ENCODE results near the gene ZNF738.
A peak's percentile ranks its signal among the peaks of the same experiment; 100 is the strongest.
"Not testable (repeated sequence)": the region's sequence is repeated elsewhere in the genome, so short reads cannot be mapped to it uniquely, and the experiment has no call there.

ZNF738 gene

DNA sequence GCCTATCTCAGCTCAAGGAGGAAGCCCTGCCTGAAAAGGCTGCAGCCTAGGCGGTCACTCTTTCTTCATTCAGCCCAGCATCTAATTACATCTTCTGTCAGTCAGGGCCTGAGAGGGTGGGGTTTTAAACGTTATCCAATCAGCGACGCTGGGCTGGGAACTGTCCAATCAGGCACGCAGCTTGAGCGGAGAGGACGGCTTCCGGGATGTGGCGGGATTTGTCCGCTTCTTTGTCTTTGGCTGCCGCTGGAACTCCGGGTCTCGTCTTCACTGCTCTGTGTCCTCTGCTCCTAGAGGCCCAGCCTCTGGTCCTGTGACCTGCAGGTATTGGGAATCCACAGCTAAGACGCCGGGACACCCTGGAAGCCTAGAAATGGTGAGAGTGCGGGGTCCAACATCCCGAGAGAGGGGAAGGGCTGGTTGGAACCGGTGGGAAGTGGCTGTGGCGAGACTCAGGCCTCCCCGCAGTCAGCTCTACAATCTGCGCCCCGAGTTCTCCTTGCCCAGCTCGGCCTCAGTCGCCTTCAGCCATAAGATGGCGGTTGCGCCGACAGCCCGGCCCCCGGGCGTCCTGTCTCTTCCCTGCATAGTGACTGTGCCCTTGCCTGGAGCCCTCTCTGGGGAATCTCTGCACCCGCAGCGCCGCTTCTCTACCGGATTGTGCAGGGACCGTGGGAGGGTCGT is at the start of gene ZNF738:
TSS of gene ZNF738 (plus strand) at position 233 of the 684 bp plus-strand sequence. CDS start at position 374, 141 bp downstream.
- peak; percentile 87 for DNase-seq

GRCh38 chr19:21312807-21313206 is 46.0 kb upstream of the ZNF738 start:
- DNase-seq = not testable (repeated sequence)

DNA sequence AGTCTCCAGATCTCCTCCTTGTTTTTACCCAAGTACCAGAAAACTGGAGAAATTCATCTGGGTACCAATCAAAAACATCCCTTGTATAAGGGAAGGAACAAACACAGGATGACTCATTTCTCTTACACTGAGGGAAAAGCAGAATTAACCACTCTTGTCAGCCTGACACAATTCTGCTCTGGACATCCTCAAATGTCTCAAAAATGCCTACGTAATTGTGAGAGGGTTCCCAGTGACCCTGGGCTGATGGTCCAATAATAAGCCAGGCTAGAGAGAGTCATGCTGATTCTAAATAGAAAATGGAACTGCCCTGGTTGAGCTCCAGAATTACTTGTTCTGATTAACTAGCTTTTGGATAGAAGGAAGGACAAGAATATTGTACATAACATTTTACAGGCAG is 44.1 kb upstream of the ZNF738 start:
- no peak for DNase-seq

- DNase-seq = no peak
Measured at GRCh38 chr19:21317821-21318220, 41.0 kb upstream of the ZNF738 start.

GRCh38 chr19:21321134-21321533 is 37.7 kb upstream of the ZNF738 start:
- no peak for DNase-seq

- DNase-seq = no peak
Measured at GRCh38 chr19:21321996-21322395, 36.8 kb upstream of the ZNF738 start.

DNA sequence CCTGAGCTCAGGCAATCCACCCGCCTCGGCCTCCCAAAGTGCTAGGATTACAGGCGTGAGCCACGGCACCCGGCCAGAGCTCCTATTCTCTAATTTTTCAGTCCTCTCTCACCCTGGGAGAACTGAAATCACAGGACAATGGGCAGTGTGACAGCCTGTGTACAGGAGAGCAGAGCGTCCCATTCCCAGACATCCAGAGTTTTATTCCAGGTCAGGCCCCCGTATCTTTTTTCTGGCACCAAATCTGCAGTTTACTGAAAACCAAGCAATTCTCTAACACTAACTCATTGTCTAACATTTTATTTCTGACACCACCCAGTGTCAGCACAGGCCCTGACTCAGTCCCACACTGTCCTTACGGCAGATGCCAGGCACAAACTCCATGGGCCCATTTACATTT is 36.3 kb upstream of the ZNF738 start:
- DNase-seq = no peak

GRCh38 chr19:21323000-21323399 is 35.8 kb upstream of the ZNF738 start:
- no peak for DNase-seq

DNA sequence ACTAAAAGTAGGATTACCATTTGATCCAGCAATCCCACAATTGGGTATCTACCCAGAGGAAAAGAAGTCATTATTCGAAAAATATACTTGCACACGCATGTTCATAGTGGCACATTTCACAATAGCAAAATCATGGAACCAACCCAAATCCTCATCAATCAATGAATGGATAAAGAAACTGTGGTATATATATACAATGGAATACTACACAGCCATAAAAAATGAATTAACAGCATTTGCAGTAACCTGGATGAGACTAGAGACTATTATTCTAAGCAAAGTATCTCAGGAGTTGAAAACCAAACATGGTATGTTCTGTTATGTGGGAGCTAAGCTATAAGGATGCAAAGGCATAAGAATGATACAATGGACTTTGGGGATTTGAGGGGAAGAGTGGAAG is 32.6 kb upstream of the ZNF738 start:
- DNase-seq = no peak

DNA sequence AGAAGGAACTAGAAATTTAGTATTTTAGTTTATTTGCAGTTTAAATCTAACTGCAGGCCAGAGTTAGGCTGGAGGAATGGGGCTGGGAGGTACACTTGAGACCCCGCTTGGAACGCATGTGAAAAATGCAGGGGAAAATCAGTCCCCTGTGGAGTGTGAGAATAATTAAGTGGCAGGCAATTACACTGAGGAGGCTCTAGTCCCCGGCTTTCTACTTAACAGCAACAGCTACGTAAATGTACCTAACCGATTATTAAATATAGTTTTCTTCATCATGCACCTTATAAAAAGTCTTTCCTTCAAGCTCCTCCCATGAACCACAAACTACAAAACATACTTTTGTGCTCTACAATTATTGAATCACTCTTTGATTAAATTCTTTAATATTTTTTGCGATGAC is 30.4 kb upstream of the ZNF738 start:
- peak; percentile 27 for DNase-seq

GRCh38 chr19:21328885-21329605 is 29.8 kb upstream of the ZNF738 start, which contains the start of gene ZNF708:
Gene ZNF708, minus strand, starts transcription at chr19:21329410. Its CDS starts 198 bp downstream, at chr19:21329212.
- DNase-seq = peak; percentile 94

GRCh38 chr19:21335721-21336120 is 23.1 kb upstream of the ZNF738 start:
- no peak for DNase-seq

DNA sequence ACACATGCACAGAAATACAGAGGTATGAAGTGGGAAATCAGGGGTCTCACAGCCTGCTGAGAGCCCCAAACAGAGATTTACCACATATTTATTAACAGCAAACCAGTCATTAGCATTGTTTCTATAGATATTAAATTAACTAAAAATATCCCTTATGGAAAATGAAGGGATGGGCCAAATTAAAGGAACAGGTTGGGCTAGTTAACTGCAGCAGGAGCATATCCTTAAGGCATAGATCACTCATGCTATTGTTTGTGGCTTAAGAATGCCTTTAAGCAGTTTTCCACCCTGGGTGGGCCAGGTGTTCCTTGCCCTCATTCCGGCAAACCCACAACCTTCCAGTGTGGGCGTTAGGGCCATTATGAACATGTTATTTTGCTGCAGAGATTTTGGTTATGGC is 14.0 kb upstream of the ZNF738 start:
- not testable (repeated sequence) for DNase-seq

DNA sequence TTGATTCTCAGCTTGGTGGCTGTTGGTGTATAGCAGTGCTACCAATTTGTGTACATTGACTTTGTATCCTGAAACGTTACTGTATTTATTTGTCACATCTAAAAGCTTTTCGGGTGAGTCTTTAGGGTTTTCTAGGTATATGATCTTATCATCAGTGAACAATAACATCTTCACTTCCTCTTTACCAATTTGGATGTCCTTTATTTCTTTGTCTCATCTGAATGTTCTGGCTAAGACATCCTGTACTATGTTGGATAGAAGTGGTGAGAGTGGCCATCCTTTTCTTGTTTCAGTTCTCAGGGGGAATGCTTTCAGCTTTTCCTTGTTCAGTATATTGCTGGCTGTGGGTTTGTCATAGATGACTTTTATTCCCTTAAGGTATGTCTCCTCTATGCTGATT is 6.0 kb upstream of the ZNF738 start:
- no peak for DNase-seq

DNA sequence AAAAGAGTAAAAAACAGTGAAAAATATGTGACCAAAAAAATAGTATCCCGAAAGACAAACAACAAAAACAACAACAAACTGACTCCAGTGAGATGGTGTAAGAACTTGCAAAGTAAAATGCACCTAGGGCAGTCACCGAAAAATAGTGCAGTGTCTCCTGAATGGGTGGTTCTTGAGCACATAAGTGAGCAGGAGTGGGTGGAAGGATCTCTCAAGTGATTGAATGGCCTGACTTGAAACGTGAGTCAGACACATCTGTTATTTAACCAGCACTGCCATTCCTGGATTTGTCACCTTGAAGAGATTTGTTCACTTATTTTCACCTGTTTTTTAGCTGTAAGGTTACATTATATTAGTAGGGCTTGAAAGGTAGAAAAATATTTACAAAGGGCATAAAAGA is 3.5 kb downstream of the ZNF738 start:
- no peak for DNase-seq

GRCh38 chr19:21383980-21384582 is 25.3 kb downstream of the ZNF738 start:
- DNase-seq = no peak

DNA sequence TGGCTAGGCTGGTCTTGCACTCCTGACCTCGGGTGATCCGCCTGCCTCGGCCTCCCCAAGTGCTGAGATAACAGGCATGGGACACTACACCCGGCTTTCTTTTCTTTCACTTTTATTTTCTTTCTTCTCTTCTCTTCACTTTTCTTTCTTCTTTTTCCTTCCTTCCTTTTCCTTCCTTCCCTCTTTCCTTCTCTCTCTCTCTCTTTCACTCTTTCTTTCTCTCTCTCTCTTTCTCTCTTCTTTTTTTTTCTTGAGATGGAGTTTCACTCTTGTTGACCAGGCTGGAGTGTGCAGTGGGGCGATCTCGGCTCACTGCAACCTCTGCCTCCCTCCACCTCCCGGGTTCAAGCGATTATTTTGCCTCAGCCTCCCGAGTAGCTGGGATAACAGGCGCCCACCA is 37.3 kb downstream of the ZNF738 start:
- DNase-seq = no peak

GRCh38 chr19:21396893-21397572 is 38.2 kb downstream of the ZNF738 start, which contains the start of gene ZNF493:
Gene ZNF493, plus strand, starts transcription at chr19:21397133. Its CDS starts 105 bp downstream, at chr19:21397238.
- peak; percentile 95 for DNase-seq

DNA sequence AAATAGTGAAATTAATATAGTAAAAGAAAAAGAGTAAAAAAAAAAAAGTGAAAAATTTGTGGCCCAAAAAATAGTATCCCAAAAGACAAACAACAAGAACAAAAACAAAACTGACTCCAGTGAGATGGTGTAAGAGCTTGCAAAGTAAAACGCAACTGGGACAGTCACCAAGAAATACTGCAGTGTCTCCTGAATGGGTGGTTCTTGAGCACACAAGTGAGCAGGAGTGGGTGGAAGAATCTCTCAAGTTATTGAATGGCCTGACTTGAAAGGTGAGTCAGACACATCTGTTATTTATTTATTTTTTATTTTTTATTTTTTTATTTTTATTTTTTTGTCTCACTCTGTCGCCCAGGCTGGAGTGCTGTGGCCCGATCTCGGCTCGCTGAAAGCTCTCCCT is 40.1 kb downstream of the ZNF738 start:
- DNase-seq = no peak

DNA sequence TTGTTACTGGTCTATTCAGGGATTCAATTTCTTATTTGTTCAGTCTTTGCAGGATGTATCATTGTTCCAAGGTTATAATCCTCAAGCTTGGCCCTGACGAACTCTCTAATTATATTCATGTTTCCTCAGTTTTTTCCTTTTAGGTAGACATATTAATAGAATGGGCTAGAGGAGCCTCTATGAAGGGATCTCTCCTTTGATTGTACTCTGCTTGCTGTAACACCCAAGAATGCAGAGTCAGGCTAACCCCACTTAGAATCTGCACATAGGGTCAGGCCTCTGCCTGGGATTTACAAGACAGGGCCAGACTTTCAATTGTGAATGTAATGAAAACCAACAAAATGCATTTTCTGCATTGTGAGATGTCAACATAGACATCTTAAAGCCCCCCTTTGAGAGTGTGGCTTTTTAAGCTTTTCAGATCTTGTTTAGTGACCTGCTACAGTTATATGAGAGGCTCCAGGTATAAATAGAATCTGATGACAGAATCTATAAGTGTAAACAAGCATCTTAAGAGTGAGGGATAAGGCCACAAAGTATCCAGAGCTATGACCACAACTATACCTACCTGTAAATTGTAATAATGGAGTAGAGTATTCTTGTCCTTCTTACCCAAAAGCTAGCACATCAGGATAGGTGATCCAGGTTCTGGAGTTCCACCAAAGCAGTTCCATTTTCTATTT is 43.6 kb downstream of the ZNF738 start:
- DNase-seq = no peak

GRCh38 chr19:21410166-21410565 is 51.4 kb downstream of the ZNF738 start:
- DNase-seq = no peak

GRCh38 chr19:21422244-21422643 is 63.4 kb downstream of the ZNF738 start:
- no peak for DNase-seq
